K562 (cell line): Measurements from ENCODE around the gene SUPT5H. TPM values are rescaled to one million over a fixed set of nuclear protein-coding genes. Genes with fewer than 3 reads are reported as not detected.

Source experiments
- CCNT2 ChIP-seq: IDR thresholded peaks from 2 replicates; pipeline ENCODE4 v1.6.1; 2011; ENCODE audit warnings: borderline replicate concordance, low read depth, mild to moderate bottlenecking, moderate library complexity, mixed read lengths, low read length; ENCODE audit not compliant: insufficient read length; ENCODE audit errors: extremely low read depth
- EHMT2 ChIP-seq: fragments of 450-650 bp; IDR thresholded peaks from 2 replicates; pipeline ENCODE4 v1.6.1; 2018; ENCODE audit warnings: antibody characterized with exemption
- HNRNPL ChIP-seq: fragments of 200-400 bp; formaldehyde crosslinking; IDR thresholded peaks from 2 replicates; pipeline ENCODE4 v1.6.1; 2017; ENCODE audit warnings: low read depth, mild to moderate bottlenecking, low read length
- KDM1A ChIP-seq, 2 experiments: fragments of 450-650 bp; IDR thresholded peaks; 2 replicates each; pipeline ENCODE4 v1.6.1; 2016; ENCODE audit warnings: mild to moderate bottlenecking in 2 of 2
- PTTG1 ChIP-seq: fragments of 450-650 bp; IDR thresholded peaks from 2 replicates; pipeline ENCODE4 v1.6.1; 2016; ENCODE audit warnings: low read depth, mild to moderate bottlenecking, missing genetic modification characterization, missing compliant biosample characterization
- SIRT6 ChIP-seq: IDR thresholded peaks from one replicate; pipeline ENCODE4 v1.6.1; 2012; ENCODE audit warnings: low read depth, mild to moderate bottlenecking, control low read depth, inconsistent platforms, low read length, moderate library complexity
- ZNF384 ChIP-seq: IDR thresholded peaks from 2 replicates; pipeline ENCODE4 v1.6.1; 2012; ENCODE audit warnings: low read depth, low read length, improper control_type of control experiment
- polyA plus RNA-seq, 8 experiments: library from polyadenylated mRNA; depleted of rRNA in 4 of 8; stranded (reverse) in 5 of 8; unstranded in 3 of 8; fragments of >200 nt; fragmentation: Nextera tagmentation in 2 of 8; fragmentation: Illumina TruSeq in 1 of 8; extraction: Ambion mirVana in 2 of 8; extraction: Trizol in 1 of 8; gene quantifications; 2 replicates each; pipeline versions ENCODE4 v1.2.1 to v1.2.3, GENCODE V29; 2011 to 2014; ENCODE audit warnings: inconsistent platforms in 1 of 8, missing spikeins in 1 of 8
- total RNA-seq, 7 experiments: library from RNA; depleted of rRNA in 6 of 7; stranded (reverse); fragments of >200 nt in 6 of 7; fragmentation: Illumina TruSeq in 2 of 7; extraction: Trizol in 2 of 7; gene quantifications; 2 replicates each; pipeline versions ENCODE4 v1.2.1 to v1.2.3, GENCODE V29; 2011 to 2021; ENCODE audit warnings: low replicate concordance in 1 of 7
- TF ChIP-seq, protein P1 (sequence below): sonication (generic); formaldehyde crosslinking; IDR thresholded peaks from 2 replicates; pipeline ENCODE4 v1.8.0; 2022; ENCODE audit warnings: mild to moderate bottlenecking, missing genetic modification reagents
- TF ChIP-seq, protein P2 (sequence below): fragments of 250-450 bp; sonication (Bioruptor Pico); IDR thresholded peaks from 2 replicates; pipeline ENCODE4 v1.5.0; 2022; ENCODE audit warnings: mild to moderate bottlenecking
- TF ChIP-seq, protein P3 (sequence below), 3 experiments: fragments of 200-800 bp in 1 of 3; sonication (Bioruptor generic) in 1 of 3; sonication (generic) in 1 of 3; formaldehyde crosslinking in 1 of 3; IDR thresholded peaks; 2 replicates each; pipeline versions ENCODE4 v1.6.1 to v1.8.0; 2016 to 2022; ENCODE audit warnings: mild to moderate bottlenecking in 2 of 3, missing compliant biosample characterization in 2 of 3, missing genetic modification characterization in 2 of 3, missing genetic modification reagents in 1 of 3
- TF ChIP-seq, protein P4 (sequence below): fragments of 250-450 bp; sonication (Bioruptor Pico); IDR thresholded peaks from 2 replicates; pipeline ENCODE4 v1.6.1; 2021; ENCODE audit warnings: mild to moderate bottlenecking
- TF ChIP-seq, protein P5 (sequence below), 2 experiments: IDR thresholded peaks; 2 replicates each; pipeline ENCODE4 v1.6.1; 2012; ENCODE audit warnings: improper control_type of control experiment in 2 of 2, low read depth in 2 of 2, low read length in 2 of 2, borderline replicate concordance in 1 of 2
- TF ChIP-seq, protein P6 (sequence below): sonication (generic); formaldehyde crosslinking; IDR thresholded peaks from 2 replicates; pipeline ENCODE4 v1.8.0; 2022; ENCODE audit warnings: mild to moderate bottlenecking, missing genetic modification reagents

Gene SUPT5H
- total and polyA plus RNA-seq, 9 of the 15 experiments (the other 6 are each of a cell fraction or from before 2014, with no cell fraction given): 13.3 to 85.9 (median 35.9) TPM

DNA sequence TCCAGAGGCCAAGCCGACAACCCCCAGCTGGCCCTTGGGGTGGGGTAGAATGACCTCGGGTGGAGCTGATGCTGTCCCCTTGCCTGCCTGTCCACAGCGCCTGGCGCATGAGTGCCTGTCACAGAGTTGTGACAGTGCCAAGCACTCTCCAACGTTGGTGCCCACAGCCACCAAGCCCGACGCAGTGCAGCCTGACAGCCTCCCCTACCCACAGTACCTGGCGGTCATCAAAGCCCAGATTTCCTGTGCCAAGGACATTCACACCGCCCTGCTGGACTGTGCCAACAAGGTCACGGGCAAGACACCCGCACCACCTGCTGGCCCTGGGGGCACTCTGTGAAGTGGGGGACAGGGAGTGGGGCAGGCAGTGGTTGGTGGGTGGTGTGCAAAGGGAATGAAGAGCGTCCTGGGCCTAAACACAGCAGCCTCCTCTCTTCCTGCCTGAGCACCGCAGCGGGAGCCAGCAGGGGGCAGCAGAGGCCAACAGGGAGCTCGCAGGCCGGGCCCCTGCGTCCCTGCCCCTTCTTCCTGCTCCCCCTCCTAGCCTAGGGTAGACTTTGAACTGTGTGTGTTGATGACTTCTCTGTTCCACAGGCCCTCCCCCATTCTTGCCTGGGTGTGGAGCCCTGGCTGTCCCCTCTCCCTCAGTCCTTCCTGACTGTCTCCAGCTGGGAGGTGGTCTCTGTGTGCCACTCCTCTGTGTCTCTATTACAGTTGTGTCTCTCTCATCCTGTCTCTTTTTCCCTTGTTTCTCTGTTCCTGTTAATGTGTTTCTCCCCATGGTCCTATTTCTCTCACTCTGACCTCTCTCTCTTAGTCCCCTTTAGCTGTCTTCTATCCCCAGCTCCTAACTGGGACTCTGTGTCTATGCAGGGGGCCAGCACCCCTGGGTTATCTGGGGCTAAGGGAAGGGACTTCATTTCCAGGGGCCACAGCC lies 47.8 kb upstream of the SUPT5H start (continued):
- TF ChIP-seq, protein P1, sequence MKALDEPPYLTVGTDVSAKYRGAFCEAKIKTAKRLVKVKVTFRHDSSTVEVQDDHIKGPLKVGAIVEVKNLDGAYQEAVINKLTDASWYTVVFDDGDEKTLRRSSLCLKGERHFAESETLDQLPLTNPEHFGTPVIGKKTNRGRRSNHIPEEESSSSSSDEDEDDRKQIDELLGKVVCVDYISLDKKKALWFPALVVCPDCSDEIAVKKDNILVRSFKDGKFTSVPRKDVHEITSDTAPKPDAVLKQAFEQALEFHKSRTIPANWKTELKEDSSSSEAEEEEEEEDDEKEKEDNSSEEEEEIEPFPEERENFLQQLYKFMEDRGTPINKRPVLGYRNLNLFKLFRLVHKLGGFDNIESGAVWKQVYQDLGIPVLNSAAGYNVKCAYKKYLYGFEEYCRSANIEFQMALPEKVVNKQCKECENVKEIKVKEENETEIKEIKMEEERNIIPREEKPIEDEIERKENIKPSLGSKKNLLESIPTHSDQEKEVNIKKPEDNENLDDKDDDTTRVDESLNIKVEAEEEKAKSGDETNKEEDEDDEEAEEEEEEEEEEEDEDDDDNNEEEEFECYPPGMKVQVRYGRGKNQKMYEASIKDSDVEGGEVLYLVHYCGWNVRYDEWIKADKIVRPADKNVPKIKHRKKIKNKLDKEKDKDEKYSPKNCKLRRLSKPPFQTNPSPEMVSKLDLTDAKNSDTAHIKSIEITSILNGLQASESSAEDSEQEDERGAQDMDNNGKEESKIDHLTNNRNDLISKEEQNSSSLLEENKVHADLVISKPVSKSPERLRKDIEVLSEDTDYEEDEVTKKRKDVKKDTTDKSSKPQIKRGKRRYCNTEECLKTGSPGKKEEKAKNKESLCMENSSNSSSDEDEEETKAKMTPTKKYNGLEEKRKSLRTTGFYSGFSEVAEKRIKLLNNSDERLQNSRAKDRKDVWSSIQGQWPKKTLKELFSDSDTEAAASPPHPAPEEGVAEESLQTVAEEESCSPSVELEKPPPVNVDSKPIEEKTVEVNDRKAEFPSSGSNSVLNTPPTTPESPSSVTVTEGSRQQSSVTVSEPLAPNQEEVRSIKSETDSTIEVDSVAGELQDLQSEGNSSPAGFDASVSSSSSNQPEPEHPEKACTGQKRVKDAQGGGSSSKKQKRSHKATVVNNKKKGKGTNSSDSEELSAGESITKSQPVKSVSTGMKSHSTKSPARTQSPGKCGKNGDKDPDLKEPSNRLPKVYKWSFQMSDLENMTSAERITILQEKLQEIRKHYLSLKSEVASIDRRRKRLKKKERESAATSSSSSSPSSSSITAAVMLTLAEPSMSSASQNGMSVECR (CRISPR knock-in tag): no peak
- TF ChIP-seq CCNT2: no peak
- TF ChIP-seq, protein P2, sequence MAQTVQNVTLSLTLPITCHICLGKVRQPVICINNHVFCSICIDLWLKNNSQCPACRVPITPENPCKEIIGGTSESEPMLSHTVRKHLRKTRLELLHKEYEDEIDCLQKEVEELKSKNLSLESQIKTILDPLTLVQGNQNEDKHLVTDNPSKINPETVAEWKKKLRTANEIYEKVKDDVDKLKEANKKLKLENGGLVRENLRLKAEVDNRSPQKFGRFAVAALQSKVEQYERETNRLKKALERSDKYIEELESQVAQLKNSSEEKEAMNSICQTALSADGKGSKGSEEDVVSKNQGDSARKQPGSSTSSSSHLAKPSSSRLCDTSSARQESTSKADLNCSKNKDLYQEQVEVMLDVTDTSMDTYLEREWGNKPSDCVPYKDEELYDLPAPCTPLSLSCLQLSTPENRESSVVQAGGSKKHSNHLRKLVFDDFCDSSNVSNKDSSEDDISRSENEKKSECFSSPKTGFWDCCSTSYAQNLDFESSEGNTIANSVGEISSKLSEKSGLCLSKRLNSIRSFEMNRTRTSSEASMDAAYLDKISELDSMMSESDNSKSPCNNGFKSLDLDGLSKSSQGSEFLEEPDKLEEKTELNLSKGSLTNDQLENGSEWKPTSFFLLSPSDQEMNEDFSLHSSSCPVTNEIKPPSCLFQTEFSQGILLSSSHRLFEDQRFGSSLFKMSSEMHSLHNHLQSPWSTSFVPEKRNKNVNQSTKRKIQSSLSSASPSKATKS (CRISPR knock-in tag): no peak
- TF ChIP-seq SIRT6: no peak
- no peak for TF ChIP-seq HNRNPL
- TF ChIP-seq, protein P3, sequence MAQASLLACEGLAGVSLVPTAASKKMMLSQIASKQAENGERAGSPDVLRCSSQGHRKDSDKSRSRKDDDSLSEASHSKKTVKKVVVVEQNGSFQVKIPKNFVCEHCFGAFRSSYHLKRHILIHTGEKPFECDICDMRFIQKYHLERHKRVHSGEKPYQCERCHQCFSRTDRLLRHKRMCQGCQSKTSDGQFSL (CRISPR knock-in tag; IDR thresholded peaks at IDR 0.05): peak; percentile 87
- TF ChIP-seq, protein P3 (tag; IDR thresholded peaks at IDR 0.05): peak in 1 of 2 experiments; percentile 74; a peak in 1 of 4 replicates
- TF ChIP-seq, protein P4, sequence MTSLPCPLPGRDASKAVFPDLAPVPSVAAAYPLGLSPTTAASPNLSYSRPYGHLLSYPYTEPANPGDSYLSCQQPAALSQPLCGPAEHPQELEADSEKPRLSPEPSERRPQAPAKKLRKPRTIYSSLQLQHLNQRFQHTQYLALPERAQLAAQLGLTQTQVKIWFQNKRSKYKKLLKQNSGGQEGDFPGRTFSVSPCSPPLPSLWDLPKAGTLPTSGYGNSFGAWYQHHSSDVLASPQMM (CRISPR knock-in tag): no peak
- no peak for TF ChIP-seq ZNF384
- TF ChIP-seq, protein P5, sequence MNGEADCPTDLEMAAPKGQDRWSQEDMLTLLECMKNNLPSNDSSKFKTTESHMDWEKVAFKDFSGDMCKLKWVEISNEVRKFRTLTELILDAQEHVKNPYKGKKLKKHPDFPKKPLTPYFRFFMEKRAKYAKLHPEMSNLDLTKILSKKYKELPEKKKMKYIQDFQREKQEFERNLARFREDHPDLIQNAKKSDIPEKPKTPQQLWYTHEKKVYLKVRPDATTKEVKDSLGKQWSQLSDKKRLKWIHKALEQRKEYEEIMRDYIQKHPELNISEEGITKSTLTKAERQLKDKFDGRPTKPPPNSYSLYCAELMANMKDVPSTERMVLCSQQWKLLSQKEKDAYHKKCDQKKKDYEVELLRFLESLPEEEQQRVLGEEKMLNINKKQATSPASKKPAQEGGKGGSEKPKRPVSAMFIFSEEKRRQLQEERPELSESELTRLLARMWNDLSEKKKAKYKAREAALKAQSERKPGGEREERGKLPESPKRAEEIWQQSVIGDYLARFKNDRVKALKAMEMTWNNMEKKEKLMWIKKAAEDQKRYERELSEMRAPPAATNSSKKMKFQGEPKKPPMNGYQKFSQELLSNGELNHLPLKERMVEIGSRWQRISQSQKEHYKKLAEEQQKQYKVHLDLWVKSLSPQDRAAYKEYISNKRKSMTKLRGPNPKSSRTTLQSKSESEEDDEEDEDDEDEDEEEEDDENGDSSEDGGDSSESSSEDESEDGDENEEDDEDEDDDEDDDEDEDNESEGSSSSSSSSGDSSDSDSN (IDR thresholded peaks at IDR 0.05; ENCODE audit: borderline replicate concordance in 1 of 2, low read depth in 2 of 2, low read length in 2 of 2): no peak
- TF ChIP-seq PTTG1 (tag): no peak
- TF ChIP-seq, protein P6, sequence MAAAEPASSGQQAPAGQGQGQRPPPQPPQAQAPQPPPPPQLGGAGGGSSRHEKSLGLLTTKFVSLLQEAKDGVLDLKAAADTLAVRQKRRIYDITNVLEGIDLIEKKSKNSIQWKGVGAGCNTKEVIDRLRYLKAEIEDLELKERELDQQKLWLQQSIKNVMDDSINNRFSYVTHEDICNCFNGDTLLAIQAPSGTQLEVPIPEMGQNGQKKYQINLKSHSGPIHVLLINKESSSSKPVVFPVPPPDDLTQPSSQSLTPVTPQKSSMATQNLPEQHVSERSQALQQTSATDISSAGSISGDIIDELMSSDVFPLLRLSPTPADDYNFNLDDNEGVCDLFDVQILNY (CRISPR knock-in tag): no peak
- peak in 1 of 2 experiments; percentile 80; a peak in 3 of 4 replicates for TF ChIP-seq KDM1A (IDR thresholded peaks at IDR 0.05)
- no peak for TF ChIP-seq EHMT2
